ENCODE measurements around the gene GMDS.

GMDS gene

GRCh38 chr6:1726341-1726768, 519.0 kb downstream of the GMDS start:
- no peak overlapping the region for H3K27ac ChIP-seq (ENCODE audit: low read depth, low read length)
- no peak overlapping the region for H3K9ac ChIP-seq (ENCODE audit: low read length)
- WGBS (ENCODE audit: extremely low coverage, insufficient coverage, insufficient read length), result no CpG with 5 or more reads among the region's 11 CpGs
- no peak overlapping the region for H2BK5ac ChIP-seq (ENCODE audit: low read depth, low read length, poor library complexity)
- H3K4me1 ChIP-seq (ENCODE audit: control insufficient read depth in 1 of 2, insufficient read depth in 2 of 2, low read length in 2 of 2), result peaks cover 3 to 5% of the 10 kb centered on the region in 2 experiments
- no peaks in the 10 kb centered on the region for H3K79me2 ChIP-seq (ENCODE audit: control insufficient read depth, insufficient read depth, low read length, poor library complexity)
- H3K27me3 ChIP-seq (ENCODE audit: insufficient read depth, low read length), result no peaks in the 10 kb centered on the region
- H3K14ac ChIP-seq (ENCODE audit: low read length), result no peak overlapping the region
- H3K18ac ChIP-seq (ENCODE audit: low read length), result no peak overlapping the region
- H4K12ac ChIP-seq (ENCODE audit: low read depth, low read length), result no peak overlapping the region
- no peak overlapping the region for H2BK12ac ChIP-seq (ENCODE audit: low read length)
- H4K8ac ChIP-seq (ENCODE audit: low read depth, low read length), result no peak overlapping the region
- no peak overlapping the region for H3K23ac ChIP-seq (ENCODE audit: low read length)
- H2AK5ac ChIP-seq (ENCODE audit: low read length), result no peak overlapping the region
- H3K4me2 ChIP-seq (ENCODE audit: low read length), result no peak overlapping the region
- H3K4ac ChIP-seq (ENCODE audit: low read depth, low read length), result no peak overlapping the region
- H3K4me3 ChIP-seq (ENCODE audit: low read depth, low read length), result no peak overlapping the region
- no peak for DNase-seq
- no peak overlapping the region for H4K91ac ChIP-seq (ENCODE audit: low read depth, low read length)
- no peaks in the 10 kb centered on the region for H3K9me3 ChIP-seq (ENCODE audit: insufficient read depth, low read depth, low read length)
- no peak overlapping the region for H2AFZ ChIP-seq (ENCODE audit: insufficient read depth, low read length, poor library complexity)
- no peaks in the 10 kb centered on the region for H3K79me1 ChIP-seq (ENCODE audit: low read length)
- H2BK120ac ChIP-seq (ENCODE audit: insufficient read depth, low read length, poor library complexity), result no peak overlapping the region
- no peaks in the 10 kb centered on the region for H3K36me3 ChIP-seq (ENCODE audit: control insufficient read depth in 1 of 2, insufficient read depth in 2 of 2, low read length in 2 of 2)

DNA sequence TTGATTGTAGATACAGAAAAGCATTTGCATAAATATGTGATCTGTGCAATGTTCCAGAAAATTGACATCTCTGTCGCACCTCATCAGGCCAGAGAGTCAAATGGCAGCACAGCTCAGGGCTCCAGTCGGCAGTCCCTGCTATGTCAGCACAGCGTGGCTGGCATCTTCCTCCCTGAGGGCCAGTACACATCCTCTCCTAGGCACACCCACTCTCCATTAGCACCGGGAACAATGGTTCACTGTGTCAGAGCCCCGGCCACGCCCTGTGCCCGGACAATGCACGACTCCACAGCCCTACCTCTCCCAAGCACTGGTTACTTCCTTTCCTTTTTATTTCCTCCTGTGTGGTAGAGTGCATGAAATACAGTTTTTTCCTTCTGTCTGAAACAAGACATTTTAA, 520.8 kb downstream of the GMDS start:
- Histone ChIP-seq H3K9me3 (ENCODE audit: insufficient read depth, low read depth, low read length) (no peaks in the 10 kb centered on the region), H3K9ac (ENCODE audit: low read length) (no peak overlapping the region), H3K79me2 (ENCODE audit: control insufficient read depth, insufficient read depth, low read length, poor library complexity) (no peaks in the 10 kb centered on the region), H2BK120ac (ENCODE audit: insufficient read depth, low read length, poor library complexity) (no peak overlapping the region), H2BK5ac (ENCODE audit: low read depth, low read length, poor library complexity) (no peak overlapping the region), H2AK5ac (ENCODE audit: low read length) (no peak overlapping the region), H3K4ac (ENCODE audit: low read depth, low read length) (no peak overlapping the region), H3K4me2 (ENCODE audit: low read length) (no peak overlapping the region), H3K27me3 (ENCODE audit: insufficient read depth, low read length) (no peaks in the 10 kb centered on the region), H4K91ac (ENCODE audit: low read depth, low read length) (no peak overlapping the region), H2BK12ac (ENCODE audit: low read length) (no peak overlapping the region), H3K23ac (ENCODE audit: low read length) (no peak overlapping the region), H4K8ac (ENCODE audit: low read depth, low read length) (no peak overlapping the region), H3K4me1 (ENCODE audit: control insufficient read depth in 1 of 2, insufficient read depth in 2 of 2, low read length in 2 of 2) (peaks cover 3 to 5% of the 10 kb centered on the region in 2 experiments), H3K27ac (ENCODE audit: low read depth, low read length) (no peak overlapping the region), H3K18ac (ENCODE audit: low read length) (no peak overlapping the region), H3K4me3 (ENCODE audit: low read depth, low read length) (no peak overlapping the region), H3K79me1 (ENCODE audit: low read length) (no peaks in the 10 kb centered on the region), H3K36me3 (ENCODE audit: control insufficient read depth in 1 of 2, insufficient read depth in 2 of 2, low read length in 2 of 2) (no peaks in the 10 kb centered on the region), H3K14ac (ENCODE audit: low read length) (no peak overlapping the region), H2AFZ (ENCODE audit: insufficient read depth, low read length, poor library complexity) (no peak overlapping the region), H4K12ac (ENCODE audit: low read depth, low read length) (no peak overlapping the region)
- WGBS (ENCODE audit: extremely low coverage, insufficient coverage, insufficient read length), result no CpG with 5 or more reads among the region's 8 CpGs
- DNase-seq, result no peak

GRCh38 chr6:1724124-1724523, 521.3 kb downstream of the GMDS start:
- Histone ChIP-seq H3K36me3 (ENCODE audit: control insufficient read depth in 1 of 2, insufficient read depth in 2 of 2, low read length in 2 of 2) (no peaks in the 10 kb centered on the region), H4K91ac (ENCODE audit: low read depth, low read length) (no peak overlapping the region), H3K4ac (ENCODE audit: low read depth, low read length) (no peak overlapping the region), H3K27ac (ENCODE audit: low read depth, low read length) (no peak overlapping the region), H3K18ac (ENCODE audit: low read length) (no peak overlapping the region), H3K23ac (ENCODE audit: low read length) (no peak overlapping the region), H3K4me1 (ENCODE audit: control insufficient read depth in 1 of 2, insufficient read depth in 2 of 2, low read length in 2 of 2) (peaks cover 3 to 5% of the 10 kb centered on the region in 2 experiments), H3K9ac (ENCODE audit: low read length) (no peak overlapping the region), H3K4me2 (ENCODE audit: low read length) (no peak overlapping the region), H3K4me3 (ENCODE audit: low read depth, low read length) (no peak overlapping the region), H2BK120ac (ENCODE audit: insufficient read depth, low read length, poor library complexity) (no peak overlapping the region), H4K12ac (ENCODE audit: low read depth, low read length) (no peak overlapping the region), H2AFZ (ENCODE audit: insufficient read depth, low read length, poor library complexity) (no peak overlapping the region), H3K79me2 (ENCODE audit: control insufficient read depth, insufficient read depth, low read length, poor library complexity) (no peaks in the 10 kb centered on the region), H4K8ac (ENCODE audit: low read depth, low read length) (no peak overlapping the region), H2BK5ac (ENCODE audit: low read depth, low read length, poor library complexity) (no peak overlapping the region), H3K79me1 (ENCODE audit: low read length) (no peaks in the 10 kb centered on the region), H3K9me3 (ENCODE audit: insufficient read depth, low read depth, low read length) (no peaks in the 10 kb centered on the region), H2AK5ac (ENCODE audit: low read length) (no peak overlapping the region), H2BK12ac (ENCODE audit: low read length) (no peak overlapping the region), H3K14ac (ENCODE audit: low read length) (no peak overlapping the region), H3K27me3 (ENCODE audit: insufficient read depth, low read length) (no peaks in the 10 kb centered on the region)
- DNase-seq, result no peak
- WGBS (ENCODE audit: extremely low coverage, insufficient coverage, insufficient read length), result no CpG with 5 or more reads among the region's 9 CpGs

GRCh38 chr6:1722801-1723200, 522.6 kb downstream of the GMDS start:
- Histone ChIP-seq H3K27me3 (ENCODE audit: insufficient read depth, low read length) (no peaks in the 10 kb centered on the region), H3K9me3 (ENCODE audit: insufficient read depth, low read depth, low read length) (peaks cover 3% of the 10 kb centered on the region), H3K18ac (ENCODE audit: low read length) (no peak overlapping the region), H2AFZ (ENCODE audit: insufficient read depth, low read length, poor library complexity) (no peak overlapping the region), H4K12ac (ENCODE audit: low read depth, low read length) (no peak overlapping the region), H3K4me1 (ENCODE audit: control insufficient read depth in 1 of 2, insufficient read depth in 2 of 2, low read length in 2 of 2) (peaks cover 3 to 5% of the 10 kb centered on the region in 2 experiments), H3K79me1 (ENCODE audit: low read length) (no peaks in the 10 kb centered on the region), H3K4ac (ENCODE audit: low read depth, low read length) (no peak overlapping the region), H3K36me3 (ENCODE audit: control insufficient read depth in 1 of 2, insufficient read depth in 2 of 2, low read length in 2 of 2) (no peaks in the 10 kb centered on the region), H3K4me3 (ENCODE audit: low read depth, low read length) (no peak overlapping the region), H3K9ac (ENCODE audit: low read length) (no peak overlapping the region), H2BK120ac (ENCODE audit: insufficient read depth, low read length, poor library complexity) (no peak overlapping the region), H3K14ac (ENCODE audit: low read length) (no peak overlapping the region), H4K8ac (ENCODE audit: low read depth, low read length) (no peak overlapping the region), H3K23ac (ENCODE audit: low read length) (no peak overlapping the region), H3K79me2 (ENCODE audit: control insufficient read depth, insufficient read depth, low read length, poor library complexity) (no peaks in the 10 kb centered on the region), H2BK5ac (ENCODE audit: low read depth, low read length, poor library complexity) (no peak overlapping the region), H2BK12ac (ENCODE audit: low read length) (no peak overlapping the region), H2AK5ac (ENCODE audit: low read length) (no peak overlapping the region), H3K4me2 (ENCODE audit: low read length) (no peak overlapping the region), H3K27ac (ENCODE audit: low read depth, low read length) (no peak overlapping the region), H4K91ac (ENCODE audit: low read depth, low read length) (no peak overlapping the region)
- no CpG with 5 or more reads among the region's 2 CpGs for WGBS (ENCODE audit: extremely low coverage, insufficient coverage, insufficient read length)
- no peak for DNase-seq
